Right atrium auricular region (tissue), 2 donors: Measurements from ENCODE around the gene TENM4. TPM values are rescaled to one million over a fixed set of nuclear protein-coding genes. Genes with fewer than 3 reads are reported as not detected.

Source experiments
- DNase-seq: peaks from one replicate; pipeline ENCODE4 v3.0.0-alpha.2; 2019; ENCODE audit warnings: low spot score
- H3K27ac ChIP-seq, 2 donors: fragments of 200-600 bp; sonication (generic); 1 replicate in 1 of 2; 2 replicates in 1 of 2; pipeline ENCODE4 v1.5.1; 2016 to 2019
- H3K27me3 ChIP-seq, 2 donors: fragments of 200-600 bp; sonication (generic); one replicate each; pipeline versions ENCODE4 v1.5.1 to v1.6.0; 2017 to 2019
- H3K36me3 ChIP-seq: fragments of 200-600 bp; sonication (generic); one replicate; pipeline ENCODE4 v1.5.1; 2016
- H3K4me1 ChIP-seq, 2 donors: fragments of 200-600 bp; sonication (generic); one replicate each; pipeline versions ENCODE4 v1.5.1 to v1.6.0; 2017 to 2019
- H3K4me3 ChIP-seq, 2 donors: fragments of 200-600 bp; sonication (generic); 1 replicate in 1 of 2; 2 replicates in 1 of 2; pipeline ENCODE4 v1.5.1; 2017 to 2019; ENCODE audit warnings: mild to moderate bottlenecking in 1 of 2, moderate library complexity in 1 of 2
- H3K9me3 ChIP-seq, 2 donors: fragments of 200-600 bp; sonication (generic); one replicate each; pipeline ENCODE4 v1.5.1; 2019
- CTCF ChIP-seq, 2 donors: fragments of 200-600 bp; sonication (generic); IDR thresholded peaks; one replicate each; pipeline ENCODE4 v1.5.1; 2019; ENCODE audit warnings: antibody characterized with exemption in 2 of 2
- total RNA-seq, 2 donors: library from RNA; depleted of rRNA; stranded (reverse); fragments of >200 nt; gene quantifications; one replicate each; pipeline ENCODE4 v1.1.0, GENCODE V29; 2016

The TENM4 gene
- total RNA-seq, 2 donors from 2014 or later = 0.30 to 0.98 TPM

- Histone ChIP-seq H3K36me3 (no peaks in the 10 kb centered on the region), H3K27ac (no peak overlapping the region), H3K9me3 (peaks cover 3 to 54% of the 10 kb centered on the region in 2 donors), H3K4me1 (no peaks in the 10 kb centered on the region), H3K4me3 (no peak overlapping the region), H3K27me3 (no peaks in the 10 kb centered on the region)
- TF ChIP-seq CTCF (IDR thresholded peaks at IDR 0.05) = no peak
- DNase-seq = no peak
These were observed 810.1 kb downstream of the TENM4 start for GRCh38 chr11:78630561-78631303.

DNA sequence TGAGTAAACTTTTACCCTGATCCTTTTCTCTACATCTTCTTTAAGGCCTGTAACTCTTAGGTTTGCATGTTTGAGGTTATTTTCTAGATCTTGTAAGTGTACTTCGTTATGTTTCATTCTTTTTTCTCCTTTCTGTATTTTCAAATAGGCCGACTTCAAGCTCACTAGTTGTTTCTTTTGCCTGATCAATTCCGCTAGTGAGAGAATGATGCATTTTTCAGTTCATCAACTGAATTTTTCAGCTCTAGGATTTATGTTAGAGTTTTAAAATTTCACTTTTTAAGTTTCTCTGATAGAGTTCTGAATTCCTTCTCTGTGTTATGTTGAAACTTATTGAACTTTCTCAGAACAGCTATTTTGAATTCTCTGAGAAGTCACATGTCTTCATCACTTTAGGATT, 810.7 kb downstream of the TENM4 start:
- no peaks in the 10 kb centered on the region for H3K27me3 ChIP-seq
- H3K9me3 ChIP-seq = peaks cover 3 to 54% of the 10 kb centered on the region in 2 donors
- no peak overlapping the region for H3K27ac ChIP-seq
- no peaks in the 10 kb centered on the region for H3K4me1 ChIP-seq
- H3K36me3 ChIP-seq = no peaks in the 10 kb centered on the region
- no peak for DNase-seq
- no peak overlapping the region for H3K4me3 ChIP-seq
- TF ChIP-seq CTCF (IDR thresholded peaks at IDR 0.05) = no peak

GRCh38 chr11:78622666-78623065, 818.2 kb downstream of the TENM4 start:
- Histone ChIP-seq H3K27me3 (no peaks in the 10 kb centered on the region), H3K9me3 (peaks cover 0 to 31% of the 10 kb centered on the region in 2 donors), H3K36me3 (no peaks in the 10 kb centered on the region), H3K4me3 (no peak overlapping the region), H3K27ac (no peak overlapping the region), H3K4me1 (no peaks in the 10 kb centered on the region)
- no peak for TF ChIP-seq CTCF (IDR thresholded peaks at IDR 0.05)
- no peak for DNase-seq

GRCh38 chr11:78620159-78620558, 820.7 kb downstream of the TENM4 start:
- TF ChIP-seq CTCF (IDR thresholded peaks at IDR 0.05) = no peak

DNA sequence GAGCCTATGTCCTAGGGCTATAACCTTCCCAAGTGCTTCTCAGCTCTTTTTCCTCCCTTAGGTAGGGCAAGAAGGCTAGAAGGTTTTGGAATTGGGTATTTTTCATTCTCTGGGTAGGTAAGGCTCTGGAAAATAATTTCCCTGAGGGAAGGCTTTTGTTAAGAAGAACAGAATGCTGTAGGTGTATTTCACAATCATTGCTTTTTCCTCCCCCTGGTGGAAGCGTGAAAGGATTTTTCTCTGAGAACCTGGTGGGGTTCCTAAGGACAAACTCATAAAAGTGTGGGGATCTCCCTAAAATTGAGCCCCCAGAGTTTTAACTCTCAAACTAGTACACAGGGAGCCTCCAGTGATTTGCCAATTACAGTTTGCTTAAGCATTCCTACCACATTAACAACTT, 825.1 kb downstream of the TENM4 start:
- H3K4me1 ChIP-seq = no peaks in the 10 kb centered on the region
- H3K27ac ChIP-seq = no peak overlapping the region
- TF ChIP-seq CTCF (IDR thresholded peaks at IDR 0.05) = no peak
- peaks cover 0 to 20% of the 10 kb centered on the region in 2 donors for H3K9me3 ChIP-seq
- H3K36me3 ChIP-seq = no peaks in the 10 kb centered on the region
- DNase-seq = no peak
- H3K4me3 ChIP-seq = no peak overlapping the region
- no peaks in the 10 kb centered on the region for H3K27me3 ChIP-seq

More at GRCh38 chr11:78620159-78620558, 820.7 kb downstream of the TENM4 start:
- Histone ChIP-seq H3K36me3 (no peaks in the 10 kb centered on the region), H3K27me3 (no peaks in the 10 kb centered on the region), H3K27ac (no peak overlapping the region), H3K4me3 (no peak overlapping the region), H3K9me3 (peaks cover 0 to 25% of the 10 kb centered on the region in 2 donors), H3K4me1 (no peaks in the 10 kb centered on the region)
- no peak for DNase-seq

DNA sequence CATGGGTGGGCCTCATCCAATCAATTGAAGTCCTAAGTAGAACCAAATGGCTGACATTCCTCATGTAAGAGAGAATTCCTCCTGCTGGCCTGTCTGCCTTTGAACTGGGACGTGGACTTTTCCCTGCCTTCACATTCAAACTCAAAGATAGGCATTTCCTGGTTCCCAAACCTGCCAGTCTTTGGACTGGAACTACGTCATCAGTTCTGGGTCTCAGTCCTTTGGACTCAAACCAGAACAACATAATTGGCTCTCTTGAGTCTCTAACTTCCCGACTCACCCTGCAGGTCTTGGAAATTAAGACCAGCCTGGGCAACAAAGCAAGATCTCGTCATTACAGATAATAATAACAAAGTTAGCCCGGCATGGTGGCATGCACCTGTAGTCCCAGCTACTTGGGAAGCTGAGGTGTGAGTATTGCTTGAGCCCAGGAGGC, 827.4 kb downstream of the TENM4 start:
- DNase-seq = no peak
- no peaks in the 10 kb centered on the region for H3K27me3 ChIP-seq
- no peaks in the 10 kb centered on the region for H3K4me1 ChIP-seq
- no peaks in the 10 kb centered on the region for H3K9me3 ChIP-seq
- no peak overlapping the region for H3K4me3 ChIP-seq
- H3K36me3 ChIP-seq = no peaks in the 10 kb centered on the region
- TF ChIP-seq CTCF (IDR thresholded peaks at IDR 0.05) = no peak
- no peak overlapping the region for H3K27ac ChIP-seq
